Activated T-cell treated with anti-CD3 and anti-CD28 coated beads for 48 hours (primary cell): Measurements from ENCODE around the gene C1R.
"Not testable (repeated sequence)": the region's sequence is repeated elsewhere in the genome, so short reads cannot be mapped to it uniquely, and the experiment has no call there.

Experiments used
- DNase-seq: peaks from one replicate; pipeline ENCODE4 v3.0.0-alpha.2; 2020; ENCODE audit warnings: low read depth

C1R gene

DNA sequence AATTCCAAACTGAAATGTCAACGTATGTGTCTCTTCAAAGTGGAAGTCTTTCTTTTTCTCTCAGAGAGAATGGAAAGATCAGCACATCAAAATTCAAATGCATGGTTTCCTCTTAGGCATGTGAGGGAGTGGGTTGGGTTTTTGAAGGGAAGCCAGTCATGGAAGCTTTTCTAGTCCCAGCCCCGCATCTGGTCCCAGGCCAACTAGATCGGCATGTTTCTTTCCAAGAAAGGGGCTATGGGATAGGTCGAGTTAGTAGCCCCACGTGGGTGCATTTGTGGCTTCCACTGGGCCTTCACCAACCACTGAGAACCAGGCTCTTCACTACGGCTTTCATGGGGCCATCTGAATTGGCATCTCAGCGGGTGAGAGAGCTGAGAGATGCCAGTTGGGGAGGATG, 25.1 kb downstream of the C1R start:
- DNase-seq, result no peak

DNA sequence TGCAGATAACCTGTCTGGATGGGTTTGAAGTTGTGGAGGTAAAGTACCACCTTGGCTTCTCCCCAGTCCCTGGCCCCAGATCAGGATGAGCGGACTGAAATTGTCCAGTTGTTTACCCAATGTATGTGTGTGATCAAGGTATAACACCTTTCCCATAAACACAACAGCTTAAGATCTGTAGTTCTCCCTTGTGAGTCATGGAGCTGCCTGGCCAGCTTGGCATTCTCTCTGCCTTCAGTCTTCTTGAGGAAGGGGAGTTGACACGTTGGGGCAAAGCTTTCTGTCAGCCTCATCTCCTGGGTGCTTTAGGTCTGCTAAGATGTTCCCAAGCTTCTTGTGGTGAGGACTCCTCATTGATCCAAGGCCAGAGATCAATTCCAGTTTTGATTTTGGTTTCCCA, 25.6 kb downstream of the C1R start:
- no peak for DNase-seq

GRCh38 chr12:7065073-7065623, 27.1 kb downstream of the C1R start:
- DNase-seq, result no peak

DNA sequence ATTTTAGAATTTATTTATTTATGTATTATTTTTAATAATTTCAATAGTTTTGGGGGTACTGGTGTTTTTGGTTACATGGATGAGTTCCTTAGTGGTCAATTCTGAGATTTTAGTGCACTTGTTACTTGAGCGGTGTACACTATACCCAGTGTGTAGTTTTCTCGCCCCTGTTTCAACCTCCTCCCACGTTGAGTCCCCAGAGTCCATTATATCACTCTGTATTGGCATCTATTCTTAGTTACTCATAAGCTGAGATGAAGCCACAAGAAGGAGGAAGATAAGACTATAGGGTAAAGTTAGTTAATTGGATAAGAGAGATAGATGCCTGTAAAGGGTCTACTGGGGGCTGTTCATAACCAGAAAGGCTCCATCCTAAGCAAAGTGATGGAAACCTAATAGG, 27.7 kb downstream of the C1R start:
- no peak for DNase-seq

- no peak for DNase-seq
These were observed 30.6 kb downstream of the C1R start for GRCh38 chr12:7061596-7061995.

DNA sequence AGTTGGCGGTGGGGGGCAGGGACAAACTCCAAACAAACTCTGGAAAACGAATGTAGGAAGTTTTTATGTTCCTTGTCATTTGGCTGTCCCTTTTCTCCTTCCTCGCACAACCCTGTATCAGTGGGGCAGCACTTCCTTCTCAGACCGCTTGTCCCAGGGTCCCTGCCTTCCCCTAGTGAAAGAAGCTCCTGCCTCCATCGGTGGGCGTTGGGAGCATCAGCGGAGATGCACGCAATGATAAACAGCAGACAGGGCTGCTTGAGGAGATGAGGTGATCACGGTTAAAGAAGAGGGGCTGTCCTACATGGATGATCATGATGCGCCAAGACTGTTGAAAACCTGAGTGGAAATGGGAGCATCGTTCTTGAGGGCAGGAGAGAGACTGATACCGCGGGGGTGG, 31.1 kb downstream of the C1R start:
- no peak for DNase-seq

GRCh38 chr12:7060353-7060954, 31.8 kb downstream of the C1R start, which contains the start of gene C1S:
C1S (plus strand) TSS chr12:7060718; CDS start chr12:7061913, 1,195 bp downstream.
- DNase-seq, result no peak

DNA sequence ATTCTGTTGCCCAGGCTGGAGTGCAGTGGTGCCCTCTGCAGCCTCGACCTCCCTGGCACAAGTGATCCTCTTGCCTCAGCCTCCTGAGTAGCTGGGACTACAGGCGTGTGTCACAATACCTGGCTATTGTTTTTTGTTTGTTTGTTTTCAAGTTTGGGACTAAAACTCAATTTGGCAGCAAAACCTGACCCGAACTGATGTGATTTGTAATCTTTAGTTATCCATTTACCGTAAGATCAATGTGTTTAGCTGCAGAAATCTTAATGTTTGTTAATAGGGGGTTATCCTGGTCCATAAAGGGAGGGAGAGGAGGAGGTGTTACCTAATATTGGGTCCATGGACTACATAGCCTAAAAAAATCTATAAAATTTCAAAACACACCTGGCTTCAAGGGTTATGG, 32.5 kb downstream of the C1R start:
- no peak for DNase-seq

DNA sequence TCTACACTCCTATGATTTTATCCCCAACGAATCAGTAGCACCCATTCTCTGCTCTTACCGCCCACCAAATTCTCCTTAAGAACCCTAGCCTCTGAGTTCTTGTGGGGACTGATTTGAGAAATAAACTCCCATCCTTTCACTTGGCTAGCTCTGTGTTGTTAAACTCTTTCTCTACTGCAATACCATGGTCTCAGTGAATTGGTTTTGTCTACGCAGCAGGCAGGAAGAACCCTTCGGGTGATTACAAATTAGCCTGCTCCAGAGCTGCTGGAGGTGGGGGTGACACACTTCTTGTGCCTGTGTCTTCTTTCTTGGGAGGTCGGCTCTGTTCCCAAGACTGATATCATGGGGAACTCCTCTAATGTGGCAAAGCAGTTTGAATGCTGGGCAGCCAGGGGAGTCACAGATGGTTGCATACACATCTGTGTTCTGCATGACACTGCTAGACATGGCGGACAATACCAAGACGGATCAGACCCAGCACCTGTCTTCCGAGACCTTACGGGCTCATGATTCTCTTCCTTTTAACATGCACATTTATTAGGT, 33.3 kb downstream of the C1R start:
- DNase-seq, result no peak

- no peak for DNase-seq
These were observed 33.9 kb downstream of the C1R start for GRCh38 chr12:7058163-7058845.

DNA sequence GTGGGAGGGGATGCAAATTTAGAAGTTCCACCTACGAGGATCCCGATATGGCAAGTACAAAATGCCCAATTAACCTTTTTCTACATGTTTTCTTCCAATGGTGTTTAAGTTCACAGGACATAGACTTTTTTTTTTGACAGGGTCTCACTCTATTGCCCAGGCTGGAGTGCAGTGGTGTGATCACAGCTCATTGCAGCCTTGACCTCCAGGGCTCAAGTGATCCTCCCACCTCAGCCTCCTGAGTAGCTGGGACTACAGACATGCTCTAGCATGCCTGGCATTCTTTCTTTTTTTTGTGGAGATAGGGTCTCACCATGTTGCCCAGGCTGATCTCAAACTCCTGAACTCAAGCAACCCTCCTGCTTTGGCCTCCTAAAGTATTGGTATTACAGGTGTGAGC, 36.5 kb downstream of the C1R start:
- not testable (repeated sequence) for DNase-seq

DNA sequence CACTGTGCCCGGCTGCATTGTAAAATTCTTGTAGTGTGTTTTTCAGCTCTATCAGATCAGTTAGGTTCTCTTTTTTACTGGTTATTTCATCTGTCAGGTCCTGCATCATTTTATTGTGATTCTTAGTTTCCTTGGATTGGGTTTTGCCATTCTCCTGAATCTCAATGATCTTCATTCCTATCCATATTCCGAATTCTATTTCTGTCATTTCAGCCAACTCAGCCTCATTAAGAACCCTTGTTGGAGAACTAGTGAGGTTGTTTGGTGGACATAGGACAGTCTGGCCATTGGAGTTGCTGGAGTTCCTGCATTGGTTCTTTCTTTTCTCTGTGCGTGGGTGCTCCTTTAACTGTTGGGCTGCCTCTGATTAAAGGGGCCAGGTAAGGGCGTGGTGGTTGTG, 37.3 kb downstream of the C1R start:
- no peak for DNase-seq

GRCh38 chr12:7049973-7050372, 42.3 kb downstream of the C1R start:
- DNase-seq, result not testable (repeated sequence)

DNA sequence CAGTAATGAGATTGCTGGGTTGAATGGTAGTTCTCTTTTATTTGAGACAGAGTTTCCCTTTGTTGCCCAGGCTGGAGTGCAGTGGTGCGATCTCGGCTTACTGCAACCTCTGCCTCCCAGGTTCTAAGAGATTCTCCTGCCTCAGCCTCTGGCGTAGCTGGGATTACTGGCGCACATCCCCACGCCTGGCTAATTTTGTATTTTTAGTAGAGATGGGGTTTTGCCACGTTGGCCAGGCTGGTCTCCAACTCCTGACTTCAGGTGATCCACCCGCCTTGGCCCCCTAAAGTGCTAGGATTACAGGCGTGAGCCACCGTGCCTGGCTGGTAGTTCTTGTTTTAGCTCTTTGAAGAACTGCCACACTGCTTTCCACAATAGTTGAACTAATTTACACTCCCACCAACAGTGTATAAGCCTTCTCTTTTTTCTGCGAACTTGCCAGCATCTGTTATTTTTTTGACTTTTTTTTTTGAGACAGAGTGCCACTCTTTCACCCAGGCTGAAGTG, 42.7 kb downstream of the C1R start:
- not testable (repeated sequence) for DNase-seq

DNA sequence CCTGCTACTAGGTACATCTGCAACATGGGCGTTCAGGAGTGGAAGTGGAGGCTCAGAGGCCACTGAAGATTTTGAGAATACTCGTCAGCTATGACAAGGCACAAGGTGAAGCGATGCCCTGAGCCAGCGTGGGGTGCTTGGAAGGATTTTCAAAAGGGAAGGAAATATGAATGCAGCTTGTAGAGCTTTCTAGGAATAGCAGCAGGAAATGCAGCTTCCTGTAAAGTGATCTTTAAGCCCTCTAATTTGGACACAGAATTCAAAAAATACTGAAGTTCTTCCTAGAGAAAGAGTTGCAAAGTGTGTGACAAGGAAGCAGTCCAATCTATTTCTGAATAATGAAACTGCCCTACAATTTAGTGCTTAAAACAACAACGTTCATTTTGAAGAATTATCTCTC, 44.9 kb downstream of the C1R start:
- DNase-seq, result no peak

DNA sequence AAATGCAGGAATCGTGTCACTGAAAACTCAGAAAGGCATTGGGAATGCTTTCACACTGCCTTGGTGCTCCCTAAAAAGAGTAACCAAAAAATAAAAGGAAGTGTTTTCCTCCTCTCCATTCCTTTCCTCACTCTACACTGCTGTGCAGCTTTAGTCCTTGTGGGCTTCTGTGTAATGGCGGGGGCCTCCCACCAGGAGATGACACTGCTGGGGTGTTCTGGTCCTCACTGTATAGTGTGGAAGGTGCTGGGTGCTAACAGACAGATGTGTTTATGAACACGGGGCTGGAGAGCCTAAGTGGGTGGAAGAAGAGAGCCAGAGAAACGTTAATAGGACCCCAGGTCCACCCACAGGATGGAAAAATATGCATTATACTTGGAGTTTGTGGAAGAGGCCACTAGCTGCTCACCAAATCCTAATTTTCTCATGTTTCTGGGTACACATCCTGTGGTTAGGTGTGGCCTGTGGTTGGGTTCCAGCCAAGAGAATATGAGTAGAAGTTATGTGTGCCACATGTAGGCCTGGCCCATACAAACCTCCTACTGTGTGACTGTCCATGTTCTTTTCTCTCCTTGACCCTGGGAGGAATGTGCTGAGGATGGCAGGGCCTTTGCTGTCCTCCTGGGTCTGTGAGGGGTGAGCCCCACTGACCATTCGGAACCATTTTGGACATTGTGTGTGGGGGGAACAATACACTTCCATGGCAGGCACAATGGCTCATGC, 45.7 kb downstream of the C1R start:
- DNase-seq, result no peak

DNA sequence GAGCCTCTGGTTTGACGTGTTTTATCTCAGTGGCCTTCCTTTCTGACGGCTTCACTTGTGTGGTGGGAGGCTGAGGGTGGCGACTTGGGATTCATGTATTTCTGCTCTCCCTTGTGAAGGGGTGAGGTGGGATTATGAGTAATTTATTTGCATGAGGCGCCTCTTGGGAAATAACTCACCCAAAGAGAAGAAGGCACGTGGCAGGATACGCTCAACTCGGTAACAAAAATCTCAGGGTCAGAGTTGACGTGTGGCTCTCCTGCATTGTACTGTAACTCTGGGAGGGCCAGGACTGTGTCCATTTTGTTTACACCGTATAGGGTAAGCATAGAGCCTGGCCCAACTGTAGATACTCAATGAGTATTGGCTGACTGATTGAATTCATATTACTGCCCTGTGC, 46.3 kb downstream of the C1R start:
- no peak for DNase-seq

GRCh38 chr12:7042842-7043241, 49.4 kb downstream of the C1R start:
- no peak for DNase-seq

GRCh38 chr12:7039403-7039802, 52.8 kb downstream of the C1R start:
- no peak for DNase-seq

DNA sequence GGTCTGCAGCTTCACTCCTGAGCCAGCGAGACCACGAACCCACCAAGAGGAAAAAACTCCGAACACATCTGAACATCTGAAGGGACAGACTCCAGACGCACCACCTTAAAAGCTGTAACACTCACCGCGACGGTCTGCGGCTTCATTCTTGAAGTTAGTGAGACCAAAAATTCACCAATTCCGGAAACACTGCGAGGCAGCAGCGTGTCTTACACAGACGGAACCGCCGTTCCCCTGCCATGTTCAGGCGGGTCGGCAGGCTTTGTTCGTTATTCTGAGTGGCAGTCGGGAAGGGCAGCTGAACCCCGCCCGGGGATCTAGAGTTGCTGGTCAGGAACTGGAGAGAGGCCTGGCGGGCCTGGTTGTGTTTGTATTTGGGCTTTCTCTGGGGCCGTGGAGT, 53.7 kb downstream of the C1R start:
- no peak for DNase-seq

DNA sequence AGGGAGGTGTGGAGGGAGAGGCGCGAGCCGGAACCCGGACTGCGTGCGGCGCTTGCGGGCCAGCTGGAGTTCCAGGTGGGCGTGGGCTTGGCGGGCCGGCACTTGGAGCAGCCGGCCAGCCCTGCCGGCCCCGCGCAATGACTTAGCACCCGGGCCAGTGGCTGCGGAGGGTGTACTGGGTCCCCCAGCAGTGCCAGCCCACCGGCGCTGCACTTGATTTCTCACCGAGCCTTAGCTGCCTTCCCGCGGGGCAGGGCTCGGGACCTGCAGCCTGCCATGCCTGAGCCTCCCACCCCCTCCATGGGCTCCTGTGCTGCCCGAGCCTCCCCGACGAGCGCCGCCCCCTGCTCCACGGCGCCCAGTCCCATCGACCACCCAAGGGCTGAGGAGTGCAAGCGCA, 54.8 kb downstream of the C1R start:
- not testable (repeated sequence) for DNase-seq

DNA sequence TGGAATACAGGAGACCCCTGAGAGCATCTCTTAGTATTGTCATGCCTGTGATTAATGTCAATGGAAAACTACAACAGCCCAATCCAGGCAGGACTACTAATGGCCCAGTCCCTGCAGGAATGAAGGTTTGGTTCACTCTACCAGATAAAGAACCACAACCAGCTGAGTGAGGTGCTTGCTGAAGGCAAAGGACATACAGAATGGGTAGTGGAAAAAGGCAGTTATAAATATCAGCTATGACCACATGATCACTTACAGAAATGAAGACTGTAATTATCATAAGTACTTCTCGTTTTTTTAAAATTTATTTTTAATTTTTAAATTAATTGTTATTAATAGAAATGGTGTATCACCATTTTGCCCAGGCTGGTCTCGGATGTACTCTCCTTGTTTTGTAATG, 56.8 kb downstream of the C1R start:
- no peak for DNase-seq

- no peak for DNase-seq
These were observed 57.8 kb downstream of the C1R start for GRCh38 chr12:7034464-7034863.
